Fibroblast of pulmonary artery (primary cell): ENCODE measurements around the gene TBCEL.

ENCODE experiments used
- DNase-seq: peaks from one replicate; pipeline ENCODE4 v3.0.0-alpha.2; 2010; ENCODE audit warnings: low read depth
- H3K4me3 ChIP-seq: replicated peaks from 2 replicates; pipeline ENCODE4 v1.5.1; 2011; ENCODE audit warnings: low read depth, mild to moderate bottlenecking, control low read depth, low read length, moderate library complexity
- TF ChIP-seq, protein P1 (sequence below): IDR thresholded peaks from 2 replicates; pipeline ENCODE4 v1.5.1; 2011; ENCODE audit warnings: mild to moderate bottlenecking, control low read depth, low read length, inconsistent platforms; ENCODE audit errors: missing control alignments

Gene TBCEL

DNA sequence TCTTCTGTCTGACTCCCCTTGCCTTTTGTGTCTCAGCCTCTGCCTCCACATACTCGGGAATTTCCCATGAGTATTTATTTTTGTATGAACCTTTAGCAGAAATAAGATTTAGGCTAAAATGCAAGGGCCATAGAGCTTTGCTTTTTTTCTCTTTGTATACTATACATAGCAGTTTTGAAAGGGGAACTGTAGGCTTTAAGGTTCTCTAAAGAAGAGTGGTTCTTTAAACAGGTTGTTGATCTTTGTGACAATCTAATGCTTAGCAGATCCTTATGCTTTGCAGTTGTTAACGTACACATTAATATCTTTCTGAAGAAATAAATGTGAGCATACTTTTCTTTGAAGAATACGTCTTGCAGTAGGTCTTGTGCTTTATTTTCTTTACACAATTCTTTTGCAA, 35.0 kb downstream of the TBCEL start:
- TF ChIP-seq, protein P1, sequence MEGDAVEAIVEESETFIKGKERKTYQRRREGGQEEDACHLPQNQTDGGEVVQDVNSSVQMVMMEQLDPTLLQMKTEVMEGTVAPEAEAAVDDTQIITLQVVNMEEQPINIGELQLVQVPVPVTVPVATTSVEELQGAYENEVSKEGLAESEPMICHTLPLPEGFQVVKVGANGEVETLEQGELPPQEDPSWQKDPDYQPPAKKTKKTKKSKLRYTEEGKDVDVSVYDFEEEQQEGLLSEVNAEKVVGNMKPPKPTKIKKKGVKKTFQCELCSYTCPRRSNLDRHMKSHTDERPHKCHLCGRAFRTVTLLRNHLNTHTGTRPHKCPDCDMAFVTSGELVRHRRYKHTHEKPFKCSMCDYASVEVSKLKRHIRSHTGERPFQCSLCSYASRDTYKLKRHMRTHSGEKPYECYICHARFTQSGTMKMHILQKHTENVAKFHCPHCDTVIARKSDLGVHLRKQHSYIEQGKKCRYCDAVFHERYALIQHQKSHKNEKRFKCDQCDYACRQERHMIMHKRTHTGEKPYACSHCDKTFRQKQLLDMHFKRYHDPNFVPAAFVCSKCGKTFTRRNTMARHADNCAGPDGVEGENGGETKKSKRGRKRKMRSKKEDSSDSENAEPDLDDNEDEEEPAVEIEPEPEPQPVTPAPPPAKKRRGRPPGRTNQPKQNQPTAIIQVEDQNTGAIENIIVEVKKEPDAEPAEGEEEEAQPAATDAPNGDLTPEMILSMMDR, result no peak
- no peak overlapping the region for H3K4me3 ChIP-seq
- no peak for DNase-seq

GRCh38 chr11:121059605-121060004, 35.7 kb downstream of the TBCEL start:
- no peak overlapping the region for H3K4me3 ChIP-seq
- DNase-seq, result no peak
- TF ChIP-seq, protein P1, result no peak

DNA sequence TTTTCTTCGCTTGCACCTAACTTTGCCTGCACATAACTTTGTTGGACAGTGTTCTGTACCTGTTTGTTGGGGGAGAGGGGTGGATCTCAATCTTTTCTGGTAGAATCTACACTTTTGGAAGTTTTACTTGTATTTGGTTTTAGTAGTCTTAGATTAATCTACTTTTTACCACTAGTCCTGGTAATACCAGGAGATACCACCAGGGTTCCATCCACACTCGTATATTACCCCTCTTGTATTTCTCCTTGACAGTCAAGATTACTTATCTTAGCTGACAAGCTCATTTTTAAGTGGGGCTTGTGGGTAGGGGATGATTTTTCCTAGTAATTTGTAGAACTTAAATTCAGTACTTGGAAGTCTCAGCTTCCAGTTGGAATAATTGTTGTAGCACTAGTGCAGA, 39.8 kb downstream of the TBCEL start:
- TF ChIP-seq, protein P1, result peak; percentile 39
- no peak overlapping the region for H3K4me3 ChIP-seq
- no peak for DNase-seq

DNA sequence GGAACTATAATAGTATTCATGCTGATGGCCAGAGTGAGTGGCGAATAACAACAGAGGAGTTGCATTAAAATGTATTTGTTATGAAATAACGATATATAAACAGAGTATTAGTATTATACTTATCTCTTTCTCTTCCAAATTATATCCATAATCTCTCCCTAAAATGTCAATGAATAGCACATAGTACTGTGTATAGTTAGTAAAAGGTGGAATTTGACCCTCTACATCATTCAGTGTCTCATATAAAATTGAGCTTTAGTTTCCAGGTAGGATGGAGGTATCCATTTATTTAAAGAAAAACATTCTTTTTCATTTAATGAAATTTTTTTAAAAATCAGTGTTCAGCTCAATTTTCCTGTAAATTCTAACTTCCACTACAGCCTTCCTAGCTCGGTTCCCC, 42.7 kb downstream of the TBCEL start:
- TF ChIP-seq, protein P1, result no peak
- no peak for DNase-seq
- H3K4me3 ChIP-seq, result no peak overlapping the region

GRCh38 chr11:121067026-121067425, 43.1 kb downstream of the TBCEL start:
- TF ChIP-seq, protein P1, result no peak

GRCh38 chr11:121067453-121067852, 43.6 kb downstream of the TBCEL start:
- TF ChIP-seq, protein P1, result no peak
- H3K4me3 ChIP-seq, result no peak overlapping the region
- no peak for DNase-seq

More at GRCh38 chr11:121067026-121067425, 43.1 kb downstream of the TBCEL start:
- H3K4me3 ChIP-seq, result no peak overlapping the region
- no peak for DNase-seq

- no peak for DNase-seq
- TF ChIP-seq, protein P1, result no peak
- no peak overlapping the region for H3K4me3 ChIP-seq
These were observed 44.2 kb downstream of the TBCEL start for GRCh38 chr11:121067962-121068647.
